GM12891 (cell line): ENCODE results near the gene UBQLNL.

ENCODE experiments used
- POLR2A ChIP-seq: IDR thresholded peaks from 2 replicates; pipeline ENCODE4 v1.6.1; 2011; ENCODE audit warnings: low read depth, low read length, control low read depth
- POLR2AphosphoS5 ChIP-seq: IDR thresholded peaks from 2 replicates; pipeline ENCODE4 v1.6.1; 2011; ENCODE audit warnings: low read depth, low read length, control low read depth
- TAF1 ChIP-seq: IDR thresholded peaks from 2 replicates; pipeline ENCODE4 v1.6.1; 2011; ENCODE audit warnings: low read depth, low read length, control low read depth

DNA sequence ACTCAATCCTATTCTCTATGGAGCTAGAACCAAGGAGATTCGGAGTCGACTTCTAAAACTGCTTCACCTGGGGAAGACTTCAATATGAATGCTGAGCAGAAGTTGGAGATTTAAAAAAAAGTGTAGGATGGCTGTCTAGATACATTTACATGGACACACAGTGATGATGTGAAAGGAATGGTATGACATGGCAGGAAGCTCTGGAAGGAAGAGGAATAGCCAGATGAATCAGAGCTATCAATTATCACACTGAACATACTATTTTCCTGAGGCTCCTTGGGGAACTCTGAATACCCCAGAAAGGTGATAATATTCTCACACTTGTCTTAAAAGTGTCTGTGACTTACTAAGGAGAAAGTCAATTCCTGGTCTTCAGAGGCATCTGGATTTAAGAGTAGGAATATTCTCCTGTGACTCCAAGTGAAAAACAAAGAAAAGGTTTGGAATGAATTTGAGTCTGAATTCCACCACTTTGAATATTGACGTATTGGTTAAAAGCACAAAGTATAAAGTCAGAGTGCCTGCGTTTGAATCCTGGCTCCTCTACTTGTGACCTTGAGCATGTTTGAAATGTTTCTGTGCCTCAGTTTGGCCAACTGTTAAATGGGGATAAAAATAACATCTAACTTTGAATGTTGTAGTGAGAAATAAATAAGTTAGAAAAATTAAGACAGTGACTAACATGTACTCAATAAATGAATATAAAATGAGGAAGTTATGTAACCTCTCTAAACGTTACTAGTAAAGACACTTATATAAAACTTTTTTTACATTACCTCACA lies 26.7 kb downstream of the UBQLNL start:
- TF ChIP-seq POLR2A (no peak), TAF1 (no peak), POLR2AphosphoS5 (no peak)
